Uterus (tissue), 4 donors: ENCODE results near the gene CREBZF. TPM values are rescaled to one million over a fixed set of nuclear protein-coding genes. Genes with fewer than 3 reads are reported as not detected.

Experiments
- DNase-seq, 2 donors: peaks; one replicate each; pipeline ENCODE4 v3.0.0-alpha.2; 2019 to 2020
- H3K27ac ChIP-seq, 2 donors: fragments of 200-600 bp; sonication (generic); 1 replicate in 1 of 2; 2 replicates in 1 of 2; pipeline ENCODE4 v1.5.1; 2016 to 2018
- H3K27me3 ChIP-seq, 2 donors: fragments of 200-600 bp; sonication (generic); one replicate each; pipeline ENCODE4 v1.5.1; 2018 to 2019; ENCODE audit warnings: control low read depth in 1 of 2
- H3K36me3 ChIP-seq, 2 donors: fragments of 200-600 bp; sonication (generic); one replicate each; pipeline ENCODE4 v1.5.1; 2019; ENCODE audit warnings: control low read depth in 1 of 2
- H3K4me1 ChIP-seq, 2 donors: fragments of 200-600 bp; sonication (generic); one replicate each; pipeline ENCODE4 v1.5.1; 2018 to 2019; ENCODE audit warnings: control low read depth in 1 of 2
- H3K4me3 ChIP-seq, 2 donors: fragments of 200-600 bp; sonication (generic); 1 replicate in 1 of 2; 2 replicates in 1 of 2; pipeline ENCODE4 v1.5.1; 2018 to 2019; ENCODE audit warnings: mild to moderate bottlenecking in 1 of 2
- H3K9me3 ChIP-seq, 2 donors: fragments of 200-600 bp; sonication (generic); one replicate each; pipeline ENCODE4 v1.5.1; 2019; ENCODE audit warnings: control low read depth in 1 of 2
- POLR2A ChIP-seq, 2 donors: fragments of 450-650 bp; IDR thresholded peaks; one replicate each; pipeline ENCODE4 v1.6.1; 2016; ENCODE audit warnings: antibody characterized with exemption in 2 of 2, mild to moderate bottlenecking in 1 of 2, moderate library complexity in 1 of 2
- intact Hi-C: fragments of 100-400 bp; cut with DNase I; formaldehyde crosslinking; loops from one replicate; pipeline ENCODE4 v1.15.1; 2023; ENCODE audit warnings: low total_unique reads
- total RNA-seq, 4 donors: library from RNA; depleted of rRNA in 3 of 4; stranded (reverse); fragments of >200 nt in 3 of 4; gene quantifications; one replicate each; pipeline versions ENCODE4 v1.1.0 to v1.2.4, GENCODE V29; 2014 to 2023
- TF ChIP-seq, protein P1 (sequence below), 4 experiments: fragments of 200-600 bp in 2 of 4; fragments of 450-650 bp in 2 of 4; sonication (generic) in 2 of 4; IDR thresholded peaks; one replicate each; pipeline ENCODE4 v1.5.1; 2016 to 2019; ENCODE audit warnings: antibody characterized with exemption in 4 of 4, mild to moderate bottlenecking in 2 of 4, moderate library complexity in 1 of 4
- donor health status: DM: yes; HTN: yes; CAD: no.

Gene CREBZF
- total RNA-seq, 4 donors from 2014 or later, result 77.7 to 133 (median 99.9) TPM

GRCh38 chr11:85695546-85695945 is 30.6 kb upstream of the CREBZF start:
- H3K4me3 ChIP-seq, result no peak overlapping the region
- no peaks in the 10 kb centered on the region for H3K9me3 ChIP-seq
- no peaks in the 10 kb centered on the region for H3K27me3 ChIP-seq
- no peaks in the 10 kb centered on the region for H3K4me1 ChIP-seq
- no peak overlapping the region for H3K27ac ChIP-seq
- H3K36me3 ChIP-seq, result no peaks in the 10 kb centered on the region
- TF ChIP-seq POLR2A (IDR thresholded peaks at IDR 0.05), result no peak
- TF ChIP-seq, protein P1, sequence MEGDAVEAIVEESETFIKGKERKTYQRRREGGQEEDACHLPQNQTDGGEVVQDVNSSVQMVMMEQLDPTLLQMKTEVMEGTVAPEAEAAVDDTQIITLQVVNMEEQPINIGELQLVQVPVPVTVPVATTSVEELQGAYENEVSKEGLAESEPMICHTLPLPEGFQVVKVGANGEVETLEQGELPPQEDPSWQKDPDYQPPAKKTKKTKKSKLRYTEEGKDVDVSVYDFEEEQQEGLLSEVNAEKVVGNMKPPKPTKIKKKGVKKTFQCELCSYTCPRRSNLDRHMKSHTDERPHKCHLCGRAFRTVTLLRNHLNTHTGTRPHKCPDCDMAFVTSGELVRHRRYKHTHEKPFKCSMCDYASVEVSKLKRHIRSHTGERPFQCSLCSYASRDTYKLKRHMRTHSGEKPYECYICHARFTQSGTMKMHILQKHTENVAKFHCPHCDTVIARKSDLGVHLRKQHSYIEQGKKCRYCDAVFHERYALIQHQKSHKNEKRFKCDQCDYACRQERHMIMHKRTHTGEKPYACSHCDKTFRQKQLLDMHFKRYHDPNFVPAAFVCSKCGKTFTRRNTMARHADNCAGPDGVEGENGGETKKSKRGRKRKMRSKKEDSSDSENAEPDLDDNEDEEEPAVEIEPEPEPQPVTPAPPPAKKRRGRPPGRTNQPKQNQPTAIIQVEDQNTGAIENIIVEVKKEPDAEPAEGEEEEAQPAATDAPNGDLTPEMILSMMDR (IDR thresholded peaks at IDR 0.05), result no peak
- intact Hi-C loops, result no loop called here
- DNase-seq, result no peak

- Histone ChIP-seq H3K9me3 (no peaks in the 10 kb centered on the region), H3K4me1 (no peaks in the 10 kb centered on the region), H3K27me3 (no peaks in the 10 kb centered on the region), H3K27ac (no peak overlapping the region), H3K36me3 (no peaks in the 10 kb centered on the region), H3K4me3 (no peak overlapping the region)
- no peak for DNase-seq
- TF ChIP-seq, protein P1 (IDR thresholded peaks at IDR 0.05), result peak; percentile 32 to 42 (median 37)
- TF ChIP-seq POLR2A (IDR thresholded peaks at IDR 0.05), result no peak
- intact Hi-C loops, result no loop called here
Measured at GRCh38 chr11:85694385-85694980, 29.6 kb upstream of the CREBZF start.

DNA sequence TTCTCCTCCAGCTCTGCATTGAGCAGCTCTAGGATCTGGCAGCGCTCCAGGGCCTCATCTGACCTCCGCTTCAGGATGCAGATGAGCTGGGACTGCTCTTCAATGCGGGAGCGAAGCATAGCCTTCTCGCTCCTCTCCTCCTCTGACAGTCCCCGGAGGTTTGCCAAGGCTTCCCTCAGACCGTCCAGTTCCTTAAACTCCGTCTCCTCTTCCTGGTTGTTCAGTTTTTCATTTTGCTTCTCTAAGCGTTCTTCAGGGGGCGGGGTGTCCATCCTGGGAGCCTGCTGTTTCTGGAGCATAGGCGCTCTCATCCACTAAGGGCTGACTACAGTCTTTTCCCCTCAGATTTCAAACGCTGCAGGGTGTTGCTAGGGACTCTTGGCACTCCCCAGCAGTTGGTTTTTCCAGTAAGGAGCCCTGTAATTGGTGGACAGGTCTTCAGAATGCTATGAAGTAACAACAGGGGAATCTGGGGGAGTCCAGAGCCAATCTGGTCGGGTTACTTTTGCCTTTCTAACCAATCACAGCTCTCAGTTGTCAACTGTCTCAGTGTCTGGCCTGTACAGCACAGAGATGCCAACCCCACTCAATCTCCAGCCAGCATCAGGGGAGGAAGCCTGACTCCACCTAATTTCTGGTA is 21.0 kb upstream of the CREBZF start, which contains the start of gene CCDC89:
Gene CCDC89 (minus strand): TSS at position 376 of the 640 bp plus-strand sequence. CDS start 65 bp downstream, at position 311.
- H3K4me1 ChIP-seq, result peaks cover 6% of the 10 kb centered on the region in 2 donors
- H3K9me3 ChIP-seq, result no peaks in the 10 kb centered on the region
- H3K27me3 ChIP-seq, result no peaks in the 10 kb centered on the region
- peak within 1 kb of the TSS; percentile 45 to 54 for H3K4me3 ChIP-seq
- peak within 1 kb of the TSS; percentile 75 to 83 for H3K27ac ChIP-seq
- H3K36me3 ChIP-seq, result no peaks in the 10 kb centered on the region
- DNase-seq, result peak; percentile 83 to 93
- TF ChIP-seq, protein P1 (IDR thresholded peaks at IDR 0.05), result no peak
- TF ChIP-seq POLR2A (IDR thresholded peaks at IDR 0.05), result peak in 1 of 2 donors; percentile 29
- intact Hi-C loops, result no loop called here

DNA sequence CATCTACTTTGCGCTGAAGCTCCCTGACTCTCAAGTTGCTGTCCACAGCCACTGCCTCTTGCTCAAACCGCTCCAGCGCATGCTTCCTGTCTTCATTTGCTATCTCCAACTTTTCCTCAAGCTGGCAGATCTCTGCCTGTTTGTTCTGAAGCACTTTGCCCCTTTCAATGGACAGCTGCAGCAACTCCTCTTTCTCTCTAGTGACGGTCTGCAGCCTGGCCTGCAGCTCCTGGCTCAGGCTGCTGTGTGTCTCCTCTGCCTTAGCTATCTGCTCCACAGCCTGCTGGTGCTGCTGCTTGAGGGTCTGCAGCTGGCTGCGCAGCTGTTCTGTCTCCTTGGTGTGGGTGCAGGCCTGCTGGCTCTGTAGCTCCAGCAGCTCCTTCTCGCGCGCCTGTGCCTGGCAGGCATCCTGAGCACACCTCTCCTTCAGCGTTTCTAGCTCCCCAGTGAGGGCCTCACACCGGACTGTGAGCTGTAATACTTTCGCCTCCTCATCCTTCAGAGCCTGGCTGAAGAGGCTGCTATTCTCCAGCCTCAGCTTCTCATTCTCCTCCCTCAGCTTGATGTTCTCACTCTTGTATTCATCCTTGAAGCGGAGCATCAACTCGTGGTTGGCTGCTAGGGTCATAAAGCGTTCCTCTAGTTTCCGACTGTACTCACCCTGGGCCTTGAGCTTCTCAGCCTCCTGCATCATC is 20.3 kb upstream of the CREBZF start:
- peak overlapping the region; percentile 45 to 54 for H3K4me3 ChIP-seq
- no peaks in the 10 kb centered on the region for H3K36me3 ChIP-seq
- H3K4me1 ChIP-seq, result peaks cover 6% of the 10 kb centered on the region in 2 donors
- H3K9me3 ChIP-seq, result no peaks in the 10 kb centered on the region
- intact Hi-C loops, result no loop called here
- TF ChIP-seq POLR2A (IDR thresholded peaks at IDR 0.05), result no peak
- TF ChIP-seq, protein P1 (IDR thresholded peaks at IDR 0.05), result no peak
- DNase-seq, result peak; percentile 28 to 37
- H3K27ac ChIP-seq, result peak overlapping the region; percentile 75 to 83
- no peaks in the 10 kb centered on the region for H3K27me3 ChIP-seq
